Measurements from ENCODE around the gene PHACTR1.

PHACTR1 gene

DNA sequence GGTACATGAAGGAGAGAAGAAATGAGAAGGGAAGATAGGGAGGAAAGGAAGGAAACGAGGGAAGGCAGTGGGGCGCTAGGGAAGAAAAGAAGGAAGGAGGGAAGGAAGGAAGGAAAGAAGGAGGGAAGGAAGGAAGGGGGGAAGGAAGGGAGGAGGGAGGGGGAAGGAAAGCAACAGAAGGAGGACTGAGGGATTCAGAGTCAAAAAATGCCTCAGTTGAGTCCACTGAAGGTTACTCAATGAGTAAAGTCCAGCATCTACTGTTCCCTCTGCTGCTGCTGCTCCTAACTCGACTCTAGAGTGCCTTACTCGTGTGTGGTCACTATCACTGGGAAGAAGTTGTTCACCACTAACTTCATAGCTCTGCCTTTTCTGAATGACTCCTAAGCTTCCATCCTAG lies 33.8 kb downstream of the PHACTR1 start:
- H2AFZ ChIP-seq (ENCODE audit: low read length), result no peak overlapping the region
- no peaks in the 10 kb centered on the region for H3K79me1 ChIP-seq (ENCODE audit: low read depth, low read length)
- no peak overlapping the region for H3K14ac ChIP-seq (ENCODE audit: low read length)
- peak overlapping the region; percentile 95 for H3K4me2 ChIP-seq (ENCODE audit: insufficient read depth, low read length, poor library complexity, severe bottlenecking)
- H2BK12ac ChIP-seq (ENCODE audit: low read length), result no peak overlapping the region
- H2AK5ac ChIP-seq (ENCODE audit: low read depth, low read length), result no peak overlapping the region
- no peak overlapping the region for H3K27ac ChIP-seq (replicated peaks; ENCODE audit: low read length)
- no peak overlapping the region for H4K8ac ChIP-seq (ENCODE audit: low read depth, low read length)
- DNase-seq (ENCODE audit: low spot score), result no peak
- no peak overlapping the region for H2BK15ac ChIP-seq (ENCODE audit: low read length)
- no peaks in the 10 kb centered on the region for H3K36me3 ChIP-seq (replicated peaks in 1 of 2; ENCODE audit: control insufficient read depth in 2 of 2, insufficient read depth in 2 of 2, low read length in 2 of 2)
- H3K4me3 ChIP-seq (ENCODE audit: low read length in 2 of 2), result peak overlapping the region in 1 of 2 donors; percentile 84
- H4K91ac ChIP-seq (ENCODE audit: low read depth, low read length, poor library complexity), result no peak overlapping the region
- no peaks in the 10 kb centered on the region for H3K9me3 ChIP-seq (replicated peaks in 1 of 2; ENCODE audit: control insufficient read depth in 2 of 2, insufficient read depth in 1 of 2, low read depth in 1 of 2, low read length in 2 of 2)
- no peak overlapping the region for H3K4ac ChIP-seq (ENCODE audit: low read length)
- H3K23ac ChIP-seq (ENCODE audit: low read depth, low read length, poor library complexity), result no peak overlapping the region
- H3K4me1 ChIP-seq (ENCODE audit: control insufficient read depth in 2 of 2, insufficient read depth in 1 of 2, low read depth in 1 of 2, low read length in 2 of 2), result peaks cover 0 to 8% of the 10 kb centered on the region in 2 donors
- H2BK120ac ChIP-seq (ENCODE audit: low read depth, low read length), result no peak overlapping the region
- H3K27me3 ChIP-seq (ENCODE audit: control insufficient read depth in 3 of 3, insufficient read depth in 3 of 3, low read depth in 1 of 3, low read length in 3 of 3), result peaks cover 0 to 28% (median 17%) of the 10 kb centered on the region in 3 experiments
- H3K9ac ChIP-seq (ENCODE audit: low read depth, low read length, poor library complexity), result no peak overlapping the region
- no peak overlapping the region for H3K18ac ChIP-seq (ENCODE audit: low read length)
- no peak overlapping the region for H2BK5ac ChIP-seq (ENCODE audit: low read length)
- WGBS, 2 donors (ENCODE audit: extremely low coverage in 2 of 2, insufficient read length in 2 of 2, insufficient replicate concordance in 1 of 2), result no CpG with 5 or more reads among the region's 4 CpGs

DNA sequence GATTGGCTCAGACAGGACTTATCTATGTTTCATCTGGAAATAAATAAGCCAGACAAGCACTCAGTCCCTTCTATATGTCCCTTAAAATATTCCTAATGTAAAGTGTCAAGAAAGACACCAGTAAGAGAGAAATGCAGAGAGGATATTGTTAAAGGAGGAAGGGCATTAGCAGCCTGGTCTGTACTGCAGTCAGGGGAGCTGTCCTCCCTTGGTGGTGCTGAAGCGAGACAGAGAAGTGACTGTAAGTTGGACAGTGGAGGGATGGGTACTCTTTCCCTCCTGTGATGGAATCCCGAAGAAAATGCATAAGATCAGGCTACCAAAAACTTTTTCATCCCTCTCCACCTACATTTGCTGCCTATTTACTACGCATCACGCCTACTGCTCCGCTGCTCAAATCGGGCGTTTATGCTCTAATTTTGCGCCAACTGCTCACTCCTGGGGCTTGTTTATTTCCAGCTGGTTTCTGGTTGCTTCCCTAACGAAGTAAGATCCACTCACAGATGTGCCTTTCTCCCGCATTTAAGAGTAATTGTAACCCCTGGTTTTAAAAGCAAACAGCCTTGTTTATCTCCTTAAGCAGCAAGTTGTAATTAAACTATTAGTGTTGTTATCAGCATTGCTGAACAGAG lies 35.2 kb downstream of the PHACTR1 start:
- Histone ChIP-seq H3K79me1 (ENCODE audit: low read depth, low read length) (no peaks in the 10 kb centered on the region), H2BK120ac (ENCODE audit: low read depth, low read length) (no peak overlapping the region), H2AK5ac (ENCODE audit: low read depth, low read length) (no peak overlapping the region), H2AFZ (ENCODE audit: low read length) (no peak overlapping the region), H3K4me3 (ENCODE audit: low read length in 2 of 2) (no peak overlapping the region), H3K27ac (replicated peaks; ENCODE audit: low read length) (no peak overlapping the region), H3K23ac (ENCODE audit: low read depth, low read length, poor library complexity) (no peak overlapping the region), H3K4ac (ENCODE audit: low read length) (no peak overlapping the region), H3K18ac (ENCODE audit: low read length) (no peak overlapping the region), H3K4me1 (ENCODE audit: control insufficient read depth in 2 of 2, insufficient read depth in 1 of 2, low read depth in 1 of 2, low read length in 2 of 2) (peaks cover 0 to 8% of the 10 kb centered on the region in 2 donors), H2BK15ac (ENCODE audit: low read length) (no peak overlapping the region), H3K36me3 (replicated peaks in 1 of 2; ENCODE audit: control insufficient read depth in 2 of 2, insufficient read depth in 2 of 2, low read length in 2 of 2) (no peaks in the 10 kb centered on the region), H3K9me3 (replicated peaks in 1 of 2; ENCODE audit: control insufficient read depth in 2 of 2, insufficient read depth in 1 of 2, low read depth in 1 of 2, low read length in 2 of 2) (no peaks in the 10 kb centered on the region), H3K9ac (ENCODE audit: low read depth, low read length, poor library complexity) (no peak overlapping the region), H2BK5ac (ENCODE audit: low read length) (no peak overlapping the region), H3K4me2 (ENCODE audit: insufficient read depth, low read length, poor library complexity, severe bottlenecking) (no peak overlapping the region), H3K14ac (ENCODE audit: low read length) (no peak overlapping the region), H3K27me3 (ENCODE audit: control insufficient read depth in 3 of 3, insufficient read depth in 3 of 3, low read depth in 1 of 3, low read length in 3 of 3) (peaks cover 0 to 28% (median 17%) of the 10 kb centered on the region in 3 experiments), H4K91ac (ENCODE audit: low read depth, low read length, poor library complexity) (no peak overlapping the region), H2BK12ac (ENCODE audit: low read length) (no peak overlapping the region), H4K8ac (ENCODE audit: low read depth, low read length) (no peak overlapping the region)
- DNase-seq (ENCODE audit: low spot score), result peak; percentile 78
- no CpG with 5 or more reads among the region's 10 CpGs for WGBS, 2 donors (ENCODE audit: extremely low coverage in 2 of 2, insufficient read length in 2 of 2, insufficient replicate concordance in 1 of 2)

GRCh38 chr6:12753036-12753435 lies 36.5 kb downstream of the PHACTR1 start:
- H2BK15ac ChIP-seq (ENCODE audit: low read length), result no peak overlapping the region
- no peak overlapping the region for H2BK120ac ChIP-seq (ENCODE audit: low read depth, low read length)
- no peak overlapping the region for H2AK5ac ChIP-seq (ENCODE audit: low read depth, low read length)
- no CpG with 5 or more reads among the region's 2 CpGs for WGBS, 2 donors (ENCODE audit: extremely low coverage in 2 of 2, insufficient read length in 2 of 2, insufficient replicate concordance in 1 of 2)
- no peak overlapping the region for H4K91ac ChIP-seq (ENCODE audit: low read depth, low read length, poor library complexity)
- DNase-seq (ENCODE audit: low spot score), result no peak
- H3K14ac ChIP-seq (ENCODE audit: low read length), result no peak overlapping the region
- no peak overlapping the region for H2AFZ ChIP-seq (ENCODE audit: low read length)
- H3K9ac ChIP-seq (ENCODE audit: low read depth, low read length, poor library complexity), result no peak overlapping the region
- no peak overlapping the region for H3K4me3 ChIP-seq (ENCODE audit: low read length in 2 of 2)
- peaks cover 0 to 23% (median 15%) of the 10 kb centered on the region in 3 experiments for H3K27me3 ChIP-seq (ENCODE audit: control insufficient read depth in 3 of 3, insufficient read depth in 3 of 3, low read depth in 1 of 3, low read length in 3 of 3)
- H3K23ac ChIP-seq (ENCODE audit: low read depth, low read length, poor library complexity), result no peak overlapping the region
- peaks cover 0 to 8% of the 10 kb centered on the region in 2 donors for H3K4me1 ChIP-seq (ENCODE audit: control insufficient read depth in 2 of 2, insufficient read depth in 1 of 2, low read depth in 1 of 2, low read length in 2 of 2)
- H3K36me3 ChIP-seq (replicated peaks in 1 of 2; ENCODE audit: control insufficient read depth in 2 of 2, insufficient read depth in 2 of 2, low read length in 2 of 2), result no peaks in the 10 kb centered on the region
- H3K4me2 ChIP-seq (ENCODE audit: insufficient read depth, low read length, poor library complexity, severe bottlenecking), result no peak overlapping the region
- H3K18ac ChIP-seq (ENCODE audit: low read length), result no peak overlapping the region
- no peaks in the 10 kb centered on the region for H3K9me3 ChIP-seq (replicated peaks in 1 of 2; ENCODE audit: control insufficient read depth in 2 of 2, insufficient read depth in 1 of 2, low read depth in 1 of 2, low read length in 2 of 2)
- no peak overlapping the region for H2BK12ac ChIP-seq (ENCODE audit: low read length)
- H3K79me1 ChIP-seq (ENCODE audit: low read depth, low read length), result no peaks in the 10 kb centered on the region
- no peak overlapping the region for H3K27ac ChIP-seq (replicated peaks; ENCODE audit: low read length)
- H4K8ac ChIP-seq (ENCODE audit: low read depth, low read length), result no peak overlapping the region
- H3K4ac ChIP-seq (ENCODE audit: low read length), result no peak overlapping the region
- H2BK5ac ChIP-seq (ENCODE audit: low read length), result no peak overlapping the region

GRCh38 chr6:12760226-12760625 lies 43.7 kb downstream of the PHACTR1 start:
- H3K27me3 ChIP-seq (ENCODE audit: control insufficient read depth in 3 of 3, insufficient read depth in 3 of 3, low read depth in 1 of 3, low read length in 3 of 3), result no peaks in the 10 kb centered on the region
- H3K4me1 ChIP-seq (ENCODE audit: control insufficient read depth in 2 of 2, insufficient read depth in 1 of 2, low read depth in 1 of 2, low read length in 2 of 2), result no peaks in the 10 kb centered on the region
- H3K36me3 ChIP-seq (replicated peaks in 1 of 2; ENCODE audit: control insufficient read depth in 2 of 2, insufficient read depth in 2 of 2, low read length in 2 of 2), result no peaks in the 10 kb centered on the region
- H3K79me1 ChIP-seq (ENCODE audit: low read depth, low read length), result no peaks in the 10 kb centered on the region
- H3K23ac ChIP-seq (ENCODE audit: low read depth, low read length, poor library complexity), result no peak overlapping the region
- no peak overlapping the region for H2BK120ac ChIP-seq (ENCODE audit: low read depth, low read length)
- no peak overlapping the region for H3K27ac ChIP-seq (replicated peaks; ENCODE audit: low read length)
- H3K9ac ChIP-seq (ENCODE audit: low read depth, low read length, poor library complexity), result no peak overlapping the region
- H2BK5ac ChIP-seq (ENCODE audit: low read length), result no peak overlapping the region
- no peak overlapping the region for H3K18ac ChIP-seq (ENCODE audit: low read length)
- no peak overlapping the region for H2AFZ ChIP-seq (ENCODE audit: low read length)
- no CpG with 5 or more reads among the region's 3 CpGs for WGBS, 2 donors (ENCODE audit: extremely low coverage in 2 of 2, insufficient read length in 2 of 2, insufficient replicate concordance in 1 of 2)
- H4K91ac ChIP-seq (ENCODE audit: low read depth, low read length, poor library complexity), result no peak overlapping the region
- no peak overlapping the region for H2AK5ac ChIP-seq (ENCODE audit: low read depth, low read length)
- H4K8ac ChIP-seq (ENCODE audit: low read depth, low read length), result no peak overlapping the region
- no peak overlapping the region for H2BK15ac ChIP-seq (ENCODE audit: low read length)
- no peak for DNase-seq (ENCODE audit: low spot score)
- no peaks in the 10 kb centered on the region for H3K9me3 ChIP-seq (replicated peaks in 1 of 2; ENCODE audit: control insufficient read depth in 2 of 2, insufficient read depth in 1 of 2, low read depth in 1 of 2, low read length in 2 of 2)
- H3K4me3 ChIP-seq (ENCODE audit: low read length in 2 of 2), result no peak overlapping the region
- H2BK12ac ChIP-seq (ENCODE audit: low read length), result no peak overlapping the region
- H3K14ac ChIP-seq (ENCODE audit: low read length), result no peak overlapping the region
- H3K4ac ChIP-seq (ENCODE audit: low read length), result no peak overlapping the region
- H3K4me2 ChIP-seq (ENCODE audit: insufficient read depth, low read length, poor library complexity, severe bottlenecking), result no peak overlapping the region
